PFSK-1 (cell line): ENCODE results near the gene PCDHGA8.
"Not testable (repeated sequence)": the region's sequence is repeated elsewhere in the genome, so short reads cannot be mapped to it uniquely, and the experiment has no call there.

Experiments used
- FOXP2 ChIP-seq: optimal IDR thresholded peaks from 2 replicates; pipeline ENCODE3; 2011; ENCODE audit warnings: borderline replicate concordance, control low read depth, inconsistent platforms; ENCODE audit not compliant: insufficient read depth; ENCODE audit errors: extremely low read length, extremely low read depth
- POLR2AphosphoS5 ChIP-seq: IDR thresholded peaks from 2 replicates; pipeline ENCODE4 v1.6.1; 2012; ENCODE audit warnings: low read depth, mild to moderate bottlenecking, control low read depth, low read length, moderate library complexity
- REST ChIP-seq, 2 experiments: IDR thresholded peaks; 2 replicates each; pipeline versions ENCODE4 v1.6.1 to v1.8.0; 2011 to 2012; ENCODE audit warnings: low read depth in 2 of 2, low read length in 2 of 2, control low read depth in 1 of 2, inconsistent platforms in 1 of 2, mild to moderate bottlenecking in 1 of 2, moderate library complexity in 1 of 2; ENCODE audit not compliant: insufficient read depth in 1 of 2
- SIN3A ChIP-seq: IDR thresholded peaks from 2 replicates; pipeline ENCODE4 v1.6.1; 2012; ENCODE audit warnings: mild to moderate bottlenecking, low read length, moderate library complexity, borderline replicate concordance; ENCODE audit not compliant: insufficient read depth
- TAF1 ChIP-seq: IDR thresholded peaks from 2 replicates; pipeline ENCODE4 v1.6.1; 2012; ENCODE audit warnings: low read length, control low read depth, borderline replicate concordance; ENCODE audit not compliant: insufficient read depth

The PCDHGA8 gene

DNA sequence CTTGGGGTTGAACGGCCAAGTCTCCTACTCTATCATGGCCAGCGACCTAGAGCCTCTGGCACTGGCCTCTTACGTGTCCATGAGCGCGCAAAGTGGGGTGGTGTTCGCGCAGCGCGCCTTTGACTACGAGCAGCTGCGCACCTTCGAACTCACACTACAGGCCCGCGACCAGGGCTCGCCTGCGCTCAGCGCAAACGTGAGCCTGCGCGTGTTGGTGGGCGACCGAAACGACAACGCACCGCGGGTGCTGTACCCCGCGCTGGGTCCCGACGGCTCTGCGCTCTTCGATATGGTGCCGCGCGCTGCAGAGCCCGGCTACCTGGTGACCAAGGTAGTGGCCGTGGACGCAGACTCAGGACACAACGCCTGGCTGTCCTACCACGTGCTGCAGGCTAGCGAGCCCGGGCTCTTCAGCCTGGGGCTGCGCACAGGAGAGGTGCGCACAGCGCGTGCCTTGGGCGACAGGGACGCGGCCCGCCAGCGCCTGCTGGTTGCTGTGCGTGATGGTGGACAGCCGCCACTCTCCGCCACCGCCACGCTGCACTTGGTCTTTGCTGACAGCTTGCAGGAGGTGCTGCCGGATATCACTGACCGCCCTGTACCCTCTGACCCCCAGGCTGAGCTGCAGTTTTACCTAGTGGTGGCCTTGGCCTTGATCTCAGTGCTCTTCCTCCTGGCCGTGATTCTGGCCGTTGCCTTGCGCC, 7.3 kb downstream of the PCDHGA8 start:
- TF ChIP-seq SIN3A (no peak), TAF1 (no peak), POLR2AphosphoS5 (no peak), REST (IDR thresholded peaks at IDR 0.05; ENCODE audit: insufficient read depth in 1 of 2, low read depth in 2 of 2, low read length in 2 of 2) (no peak), FOXP2 (no peak)

GRCh38 chr5:141402553-141403243, 10.3 kb downstream of the PCDHGA8 start, which contains the start of gene PCDHGA9:
TSS of gene PCDHGA9 (plus strand) at chr5:141402778. CDS start at chr5:141402953, 175 bp downstream.
- no peak for TF ChIP-seq SIN3A

DNA sequence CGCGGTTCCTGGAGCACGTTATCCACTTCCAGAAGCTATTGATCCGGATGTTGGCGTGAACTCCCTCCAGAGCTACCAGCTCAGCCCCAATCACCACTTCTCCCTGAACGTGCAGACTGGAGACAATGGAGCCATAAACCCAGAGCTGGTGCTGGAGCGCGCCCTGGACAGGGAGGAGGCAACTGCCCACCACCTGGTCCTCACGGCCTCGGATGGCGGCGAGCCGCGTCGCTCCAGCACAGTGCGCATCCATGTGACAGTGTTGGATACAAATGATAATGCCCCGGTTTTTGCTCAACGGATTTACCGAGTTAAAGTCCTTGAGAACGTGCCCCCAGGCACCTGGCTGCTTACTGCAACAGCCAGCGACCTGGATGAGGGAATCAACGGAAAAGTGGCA, 11.0 kb downstream of the PCDHGA8 start:
- no peak for TF ChIP-seq TAF1
- no peak for TF ChIP-seq FOXP2
- TF ChIP-seq SIN3A: no peak
- TF ChIP-seq POLR2AphosphoS5: no peak
- TF ChIP-seq REST (IDR thresholded peaks at IDR 0.05; ENCODE audit: insufficient read depth in 1 of 2, low read depth in 2 of 2, low read length in 2 of 2): no peak

DNA sequence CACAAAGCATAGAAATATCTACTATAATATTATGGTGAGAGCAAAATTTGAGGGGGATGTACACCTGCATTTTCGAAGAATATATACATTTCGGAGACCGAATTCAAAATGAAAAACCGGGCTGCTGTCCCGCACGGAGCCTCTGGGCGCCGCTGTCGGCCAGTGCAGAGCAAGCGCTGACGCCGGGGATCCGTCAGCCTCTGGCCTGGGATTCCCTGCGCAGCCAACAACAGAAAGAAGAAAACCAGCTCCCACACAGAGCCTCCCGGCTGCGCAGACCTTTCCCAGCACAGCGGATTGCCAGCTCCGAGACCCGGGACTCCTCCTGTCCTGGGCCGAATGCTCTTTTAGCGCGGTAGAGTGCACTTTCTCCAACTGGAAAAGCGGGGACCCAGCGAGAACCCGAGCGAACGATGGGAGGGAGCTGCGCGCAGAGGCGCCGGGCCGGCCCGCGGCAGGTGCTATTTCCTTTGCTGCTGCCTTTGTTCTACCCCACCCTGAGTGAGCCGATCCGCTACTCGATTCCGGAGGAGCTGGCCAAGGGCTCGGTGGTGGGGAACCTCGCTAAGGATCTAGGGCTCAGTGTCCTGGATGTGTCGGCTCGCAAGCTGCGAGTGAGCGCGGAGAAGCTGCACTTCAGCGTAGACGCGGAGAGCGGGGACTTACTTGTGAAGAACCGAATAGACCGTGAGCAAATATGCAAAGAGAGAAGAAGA, 15.5 kb downstream of the PCDHGA8 start, which contains the start of gene PCDHGB6:
Gene PCDHGB6, plus strand, starts transcription at position 232 of the 716 bp plus-strand sequence. Its CDS starts 182 bp downstream, at position 414.
- not testable (repeated sequence) for TF ChIP-seq FOXP2; TAF1; REST (IDR thresholded peaks at IDR 0.05; ENCODE audit: insufficient read depth in 1 of 2, low read depth in 2 of 2, low read length in 2 of 2)

DNA sequence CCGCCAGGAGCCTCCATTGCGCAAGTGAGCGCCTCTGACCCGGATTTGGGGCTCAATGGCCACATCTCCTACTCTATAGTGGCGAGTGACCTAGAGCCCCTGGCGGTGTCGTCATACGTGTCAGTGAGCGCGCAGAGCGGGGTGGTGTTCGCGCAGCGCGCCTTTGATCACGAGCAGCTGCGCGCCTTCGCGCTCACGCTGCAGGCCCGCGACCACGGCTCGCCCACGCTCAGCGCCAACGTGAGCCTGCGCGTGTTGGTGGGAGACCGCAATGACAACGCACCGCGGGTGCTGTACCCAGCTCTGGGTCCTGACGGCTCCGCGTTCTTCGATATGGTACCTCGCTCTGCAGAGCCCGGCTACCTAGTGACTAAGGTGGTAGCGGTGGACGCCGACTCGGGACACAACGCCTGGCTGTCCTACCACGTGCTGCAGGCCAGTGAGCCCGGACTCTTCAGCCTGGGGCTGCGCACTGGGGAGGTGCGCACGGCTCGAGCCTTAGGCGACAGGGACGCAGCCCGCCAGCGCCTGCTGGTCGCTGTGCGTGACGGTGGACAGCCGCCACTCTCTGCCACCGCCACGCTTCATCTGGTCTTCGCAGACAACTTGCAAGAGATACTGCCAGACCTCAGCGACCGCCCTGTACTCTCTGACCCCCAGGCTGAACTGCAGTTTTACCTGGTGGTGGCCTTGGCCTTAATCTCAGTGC, 17.3 kb downstream of the PCDHGA8 start:
- no peak for TF ChIP-seq TAF1
- TF ChIP-seq REST (IDR thresholded peaks at IDR 0.05; ENCODE audit: insufficient read depth in 1 of 2, low read depth in 2 of 2, low read length in 2 of 2): no peak
- TF ChIP-seq FOXP2: no peak
